ENCODE results near the gene PEDS1.

GRCh38 chr20:50170549-50171220 lies 17.2 kb upstream of the PEDS1 start:
- TF ChIP-seq CTCF (IDR thresholded peaks at IDR 0.05; ENCODE audit: insufficient read depth, low read length) (no peak), REST (IDR thresholded peaks at IDR 0.05; ENCODE audit: insufficient replicate concordance, low read depth) (no peak), POLR2AphosphoS5 (IDR thresholded peaks at IDR 0.05; ENCODE audit: low read depth) (no peak), SPI1 (IDR thresholded peaks at IDR 0.05; ENCODE audit: borderline replicate concordance, low read depth) (no peak), GABPA (IDR thresholded peaks at IDR 0.05; ENCODE audit: low read depth) (no peak)

Data from HL-60 (cell line).